HL-60 (cell line): ENCODE results near the gene PLEKHA8.

Experiments
- DNase-seq, 2 experiments: peaks; one replicate each; pipeline ENCODE4 v3.0.0-alpha.2; 2010 to 2020; ENCODE audit warnings: low read depth in 1 of 2, low spot score in 1 of 2
- H3K27ac ChIP-seq: fragments of 250-450 bp; sonication (Bioruptor Pico); replicated peaks from 2 replicates; pipeline ENCODE4 v1.5.1; 2020; ENCODE audit warnings: mild to moderate bottlenecking, moderate library complexity
- H3K27me3 ChIP-seq: fragments of 250-450 bp; sonication (Bioruptor Pico); 2 replicates; pipeline ENCODE4 v1.5.1; 2021; ENCODE audit warnings: mild to moderate bottlenecking, moderate library complexity; ENCODE audit not compliant: insufficient read depth, poor library complexity, severe bottlenecking
- H3K4me3 ChIP-seq: replicated peaks from 2 replicates; pipeline ENCODE4 v1.5.1; 2011; ENCODE audit warnings: mild to moderate bottlenecking, control low read depth, low read length; ENCODE audit not compliant: insufficient read depth
- CTCF ChIP-seq: IDR thresholded peaks from one replicate; pipeline ENCODE4 v1.5.1; 2011; ENCODE audit warnings: low read length, control low read depth, inconsistent platforms; ENCODE audit not compliant: insufficient read depth
- GABPA ChIP-seq: IDR thresholded peaks from 2 replicates; pipeline ENCODE4 v1.6.1; 2012; ENCODE audit warnings: low read depth
- POLR2AphosphoS5 ChIP-seq: IDR thresholded peaks from 2 replicates; pipeline ENCODE4 v1.6.1; 2012; ENCODE audit warnings: low read depth
- REST ChIP-seq: IDR thresholded peaks from 2 replicates; pipeline ENCODE4 v1.6.1; 2012; ENCODE audit warnings: low read depth; ENCODE audit not compliant: insufficient replicate concordance
- SPI1 ChIP-seq: IDR thresholded peaks from 2 replicates; pipeline ENCODE4 v1.6.1; 2012; ENCODE audit warnings: low read depth, mild to moderate bottlenecking, borderline replicate concordance

PLEKHA8 gene

GRCh38 chr7:30147785-30148184, 119.6 kb downstream of the PLEKHA8 start:
- no peak for DNase-seq

GRCh38 chr7:30148426-30148825, 120.2 kb downstream of the PLEKHA8 start:
- no peak for DNase-seq
- TF ChIP-seq GABPA (no peak), REST (no peak), CTCF (no peak), SPI1 (no peak), POLR2AphosphoS5 (no peak)
- Histone ChIP-seq H3K4me3 (no peak overlapping the region), H3K27me3 (no peaks in the 10 kb centered on the region), H3K27ac (peak overlapping the region; percentile 81)

More at GRCh38 chr7:30147785-30148184, 119.6 kb downstream of the PLEKHA8 start:
- Histone ChIP-seq H3K4me3 (no peak overlapping the region), H3K27ac (no peak overlapping the region), H3K27me3 (no peaks in the 10 kb centered on the region)
- TF ChIP-seq CTCF (no peak), SPI1 (no peak), GABPA (no peak), REST (no peak), POLR2AphosphoS5 (no peak)

- Histone ChIP-seq H3K27ac (peak overlapping the region; percentile 81), H3K4me3 (peak overlapping the region; percentile 19), H3K27me3 (no peaks in the 10 kb centered on the region)
- peak; percentile 77 to 88 for DNase-seq
- TF ChIP-seq POLR2AphosphoS5, result peak; percentile 54
- TF ChIP-seq REST, result no peak
- TF ChIP-seq SPI1, result peak; percentile 52; the same call in 1 of the 2 replicates
- TF ChIP-seq GABPA, result 0 out of 2 replicates have a peak, but pooled peaks have one; percentile 52
Measured at GRCh38 chr7:30148951-30149459, 120.8 kb downstream of the PLEKHA8 start.
